Panc1 (cell line): ENCODE results near the gene PNLDC1. TPM values are rescaled to one million over a fixed set of nuclear protein-coding genes. Genes with fewer than 3 reads are reported as not detected.

Experiments used
- ATAC-seq: fragments of 200-7000 bp; cut with Tn5 transposase; 2 replicates; pipeline ENCODE4 v1.9.1; 2020; ENCODE audit warnings: mild to moderate bottlenecking, moderate library complexity
- BruUV-seq: library from RNA; stranded (reverse); fragments of 400-500 nt; replicated peaks from 2 replicates; lab custom pipeline; 2021; lab: Mats Ljungman, UMichigan
- CTCF ChIA-PET: fragments of 300-600 bp; sonication (Branson Sonifier 250); formaldehyde crosslinking; loops from one replicate; lab custom pipeline; 2022; ENCODE audit warnings: antibody characterized with exemption; lab: Charles Lee
- POLR2A ChIA-PET: fragments of 300-600 bp; sonication (Branson Sonifier 250); formaldehyde crosslinking; loops from one replicate; lab custom pipeline; 2022; ENCODE audit warnings: antibody characterized with exemption; lab: Charles Lee
- DNase-seq: peaks from one replicate; pipeline ENCODE4 v3.0.0-alpha.2; 2010; ENCODE audit warnings: low read depth, low spot score
- H3K27ac ChIP-seq: 2 replicates; pipeline ENCODE4 v1.5.1; 2011; ENCODE audit warnings: mild to moderate bottlenecking, low read length, inconsistent platforms
- H3K27me3 ChIP-seq: fragments of 200-500 bp; sonication (Bioruptor generic); 2 replicates; pipeline ENCODE4 v1.6.0; 2014; ENCODE audit warnings: low read length, inconsistent platforms; ENCODE audit not compliant: control insufficient read depth, insufficient read depth
- H3K36me3 ChIP-seq: fragments of 200-500 bp; sonication (Bioruptor generic); 2 replicates; pipeline ENCODE4 v1.5.1; 2014; ENCODE audit warnings: inconsistent platforms, mild to moderate bottlenecking, low read length, moderate library complexity; ENCODE audit not compliant: control insufficient read depth, insufficient read depth
- H3K4me1 ChIP-seq: 2 replicates; pipeline ENCODE4 v1.5.1; 2011; ENCODE audit warnings: inconsistent platforms, mild to moderate bottlenecking, low read length, moderate library complexity; ENCODE audit not compliant: control insufficient read depth, insufficient read depth
- H3K4me3 ChIP-seq, 2 experiments: 2 replicates each; pipeline ENCODE4 v1.5.1; 2011 to 2012; ENCODE audit warnings: low read depth in 2 of 2, low read length in 2 of 2, mild to moderate bottlenecking in 2 of 2, inconsistent platforms in 1 of 2, moderate library complexity in 1 of 2
- H3K9me3 ChIP-seq: fragments of 200-500 bp; sonication (Bioruptor generic); 2 replicates; pipeline ENCODE4 v1.5.1; 2014; ENCODE audit warnings: low read depth, mild to moderate bottlenecking, inconsistent platforms, low read length, moderate library complexity; ENCODE audit not compliant: control insufficient read depth, insufficient read depth
- POLR2AphosphoS5 ChIP-seq: IDR thresholded peaks from 2 replicates; pipeline ENCODE4 v1.6.1; 2012; ENCODE audit warnings: mild to moderate bottlenecking, low read depth, low read length, moderate library complexity
- SIN3A ChIP-seq: IDR thresholded peaks from 2 replicates; pipeline ENCODE4 v1.6.1; 2012; ENCODE audit warnings: low read depth, mild to moderate bottlenecking, low read length, moderate library complexity, borderline replicate concordance; ENCODE audit not compliant: insufficient read depth
- TCF7L2 ChIP-seq: IDR thresholded peaks from 2 replicates; pipeline ENCODE4 v1.6.1; 2011; ENCODE audit warnings: mild to moderate bottlenecking, low read depth, low read length, inconsistent platforms
- in situ Hi-C: cut with HindIII; loops from 2 replicates; pipeline ENCODE4 v1.10.0; 2016; ENCODE audit warnings: low sequenced_read_pairs, low pct_unique_long_range_greater_than_20kb
- intact Hi-C: fragments of 100-400 bp; cut with micrococcal nuclease; formaldehyde crosslinking; loops from one replicate; pipeline ENCODE4 v1.10.0; 2022; ENCODE audit not compliant: unreplicated experiment
- total RNA-seq: library from RNA; stranded (reverse); gene quantifications from one replicate; pipeline ENCODE4 v1.2.1, GENCODE V29; 2021; ENCODE audit not compliant: unreplicated experiment
- TF ChIP-seq, protein P1 (sequence below): fragments of 450-650 bp; IDR thresholded peaks from 2 replicates; pipeline ENCODE4 v1.5.1; 2017; ENCODE audit warnings: mild to moderate bottlenecking
- TF ChIP-seq, protein P2 (sequence below), 2 experiments: IDR thresholded peaks; 2 replicates each; pipeline ENCODE4 v1.6.1; 2011 to 2012; ENCODE audit warnings: low read depth in 2 of 2, control low read depth in 1 of 2, low read length in 1 of 2, mild to moderate bottlenecking in 1 of 2, moderate library complexity in 1 of 2; ENCODE audit not compliant: insufficient read depth in 1 of 2

The PNLDC1 gene
- total RNA-seq, 1 experiment from 2014 or later: not detected

DNA sequence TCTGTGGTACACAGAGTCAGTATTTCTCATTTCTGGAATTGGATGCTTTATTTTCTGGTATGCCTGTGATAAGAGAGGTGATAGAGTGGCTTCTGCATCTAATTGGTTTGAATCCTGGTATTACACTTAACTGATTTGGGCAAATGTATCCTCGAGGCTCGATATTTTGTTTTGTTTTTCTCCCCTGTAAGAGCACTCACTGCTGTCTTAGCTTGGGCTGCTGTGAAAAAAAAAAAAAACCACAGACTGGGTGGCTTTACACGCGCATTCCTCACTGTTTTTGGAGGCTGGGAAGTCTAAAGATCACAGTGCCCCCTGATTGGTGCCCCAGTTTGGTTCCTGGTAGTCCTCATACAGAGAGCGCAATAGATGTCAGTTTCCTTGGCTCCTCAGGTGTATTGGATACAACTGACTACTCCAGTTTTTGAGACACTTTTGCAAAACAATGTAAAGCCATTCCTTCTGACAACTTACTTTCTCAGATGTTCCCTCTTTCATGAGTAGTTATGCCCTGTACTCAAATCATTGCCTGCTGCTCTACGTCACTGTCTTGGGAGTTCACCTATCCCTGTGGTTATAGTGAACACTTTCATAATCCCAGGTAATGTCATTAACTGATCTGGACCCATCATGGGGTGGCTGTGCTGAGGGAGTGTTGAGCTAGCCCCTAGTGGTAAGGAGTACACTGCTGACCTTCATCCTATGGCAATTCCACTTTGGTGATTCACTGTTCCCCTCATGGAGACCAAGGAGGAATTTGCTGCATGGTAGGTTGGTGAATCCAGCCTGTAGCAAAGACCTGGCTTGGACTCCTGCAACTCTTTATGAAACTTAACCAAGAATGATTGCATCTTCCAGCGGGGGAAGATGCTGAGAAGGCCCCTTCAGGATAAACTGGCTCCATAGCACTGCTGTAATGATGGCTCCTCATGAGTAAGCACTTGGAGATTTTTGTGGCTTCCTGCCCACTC lies 41.8 kb upstream of the PNLDC1 start:
- TF ChIP-seq, protein P1, sequence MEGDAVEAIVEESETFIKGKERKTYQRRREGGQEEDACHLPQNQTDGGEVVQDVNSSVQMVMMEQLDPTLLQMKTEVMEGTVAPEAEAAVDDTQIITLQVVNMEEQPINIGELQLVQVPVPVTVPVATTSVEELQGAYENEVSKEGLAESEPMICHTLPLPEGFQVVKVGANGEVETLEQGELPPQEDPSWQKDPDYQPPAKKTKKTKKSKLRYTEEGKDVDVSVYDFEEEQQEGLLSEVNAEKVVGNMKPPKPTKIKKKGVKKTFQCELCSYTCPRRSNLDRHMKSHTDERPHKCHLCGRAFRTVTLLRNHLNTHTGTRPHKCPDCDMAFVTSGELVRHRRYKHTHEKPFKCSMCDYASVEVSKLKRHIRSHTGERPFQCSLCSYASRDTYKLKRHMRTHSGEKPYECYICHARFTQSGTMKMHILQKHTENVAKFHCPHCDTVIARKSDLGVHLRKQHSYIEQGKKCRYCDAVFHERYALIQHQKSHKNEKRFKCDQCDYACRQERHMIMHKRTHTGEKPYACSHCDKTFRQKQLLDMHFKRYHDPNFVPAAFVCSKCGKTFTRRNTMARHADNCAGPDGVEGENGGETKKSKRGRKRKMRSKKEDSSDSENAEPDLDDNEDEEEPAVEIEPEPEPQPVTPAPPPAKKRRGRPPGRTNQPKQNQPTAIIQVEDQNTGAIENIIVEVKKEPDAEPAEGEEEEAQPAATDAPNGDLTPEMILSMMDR: no peak; the same call in 1 of the 2 replicates
- TF ChIP-seq POLR2AphosphoS5 (no peak), SIN3A (no peak)
- TF ChIP-seq, protein P2, sequence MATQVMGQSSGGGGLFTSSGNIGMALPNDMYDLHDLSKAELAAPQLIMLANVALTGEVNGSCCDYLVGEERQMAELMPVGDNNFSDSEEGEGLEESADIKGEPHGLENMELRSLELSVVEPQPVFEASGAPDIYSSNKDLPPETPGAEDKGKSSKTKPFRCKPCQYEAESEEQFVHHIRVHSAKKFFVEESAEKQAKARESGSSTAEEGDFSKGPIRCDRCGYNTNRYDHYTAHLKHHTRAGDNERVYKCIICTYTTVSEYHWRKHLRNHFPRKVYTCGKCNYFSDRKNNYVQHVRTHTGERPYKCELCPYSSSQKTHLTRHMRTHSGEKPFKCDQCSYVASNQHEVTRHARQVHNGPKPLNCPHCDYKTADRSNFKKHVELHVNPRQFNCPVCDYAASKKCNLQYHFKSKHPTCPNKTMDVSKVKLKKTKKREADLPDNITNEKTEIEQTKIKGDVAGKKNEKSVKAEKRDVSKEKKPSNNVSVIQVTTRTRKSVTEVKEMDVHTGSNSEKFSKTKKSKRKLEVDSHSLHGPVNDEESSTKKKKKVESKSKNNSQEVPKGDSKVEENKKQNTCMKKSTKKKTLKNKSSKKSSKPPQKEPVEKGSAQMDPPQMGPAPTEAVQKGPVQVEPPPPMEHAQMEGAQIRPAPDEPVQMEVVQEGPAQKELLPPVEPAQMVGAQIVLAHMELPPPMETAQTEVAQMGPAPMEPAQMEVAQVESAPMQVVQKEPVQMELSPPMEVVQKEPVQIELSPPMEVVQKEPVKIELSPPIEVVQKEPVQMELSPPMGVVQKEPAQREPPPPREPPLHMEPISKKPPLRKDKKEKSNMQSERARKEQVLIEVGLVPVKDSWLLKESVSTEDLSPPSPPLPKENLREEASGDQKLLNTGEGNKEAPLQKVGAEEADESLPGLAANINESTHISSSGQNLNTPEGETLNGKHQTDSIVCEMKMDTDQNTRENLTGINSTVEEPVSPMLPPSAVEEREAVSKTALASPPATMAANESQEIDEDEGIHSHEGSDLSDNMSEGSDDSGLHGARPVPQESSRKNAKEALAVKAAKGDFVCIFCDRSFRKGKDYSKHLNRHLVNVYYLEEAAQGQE (IDR thresholded peaks at IDR 0.05; ENCODE audit: insufficient read depth in 1 of 2, low read depth in 2 of 2, low read length in 1 of 2): no peak
- ChIA-PET CTCF (no interaction called here), POLR2A (no interaction called here)
- DNase-seq (no peak), ATAC-seq (no peak)
- intact Hi-C loops: no loop called here
- Histone ChIP-seq H3K9me3 (no peaks in the 10 kb centered on the region), H3K4me3 (no peak overlapping the region), H3K4me1 (peaks cover 23% of the 10 kb centered on the region), H3K27ac (peak overlapping the region; percentile 24; the same call in 1 of the 2 replicates), H3K27me3 (no peaks in the 10 kb centered on the region), H3K36me3 (peaks cover 28% of the 10 kb centered on the region)
- BruUV-seq: no TSS peak
- in situ Hi-C loops: no loop called here

DNA sequence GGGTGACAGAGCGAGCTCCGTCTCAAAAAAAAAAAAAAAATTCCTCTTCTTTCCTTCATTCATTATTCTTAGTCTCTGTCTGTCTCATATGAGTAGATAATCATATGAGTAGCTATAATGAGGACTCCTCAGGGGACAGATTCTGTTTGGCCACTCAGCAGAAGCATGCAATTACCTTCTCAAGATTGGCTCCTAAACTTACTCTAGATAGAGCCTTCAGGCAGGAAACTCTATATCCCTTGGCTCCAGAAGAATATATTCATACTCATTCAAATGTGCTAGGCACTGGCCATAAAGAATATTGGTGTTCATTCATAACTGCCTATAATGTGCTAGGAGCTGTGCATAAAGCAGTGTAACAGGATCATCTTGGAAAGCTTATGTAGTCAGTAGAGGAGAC lies 40.4 kb upstream of the PNLDC1 start:
- H3K4me1 ChIP-seq: peaks cover 23% of the 10 kb centered on the region
- in situ Hi-C loops (no loop called here), intact Hi-C loops (no loop called here)
- no peak for TF ChIP-seq SIN3A
- TF ChIP-seq, protein P2 (IDR thresholded peaks at IDR 0.05; ENCODE audit: insufficient read depth in 1 of 2, low read depth in 2 of 2, low read length in 1 of 2): no peak
- TF ChIP-seq POLR2AphosphoS5: no peak
- TF ChIP-seq, protein P1: no peak
- TF ChIP-seq TCF7L2: no peak
- DNase-seq (no peak), ATAC-seq (no peak)
- ChIA-PET POLR2A (interaction anchor here (0.6 to 0.7 kb wide), 4 partner anchors 22 to 219 kb away, joined by 4 to 15 read pairs (median 8); partner anchors contain the start of gene WTAP), CTCF (no interaction called here)
- peaks cover 20% of the 10 kb centered on the region for H3K36me3 ChIP-seq
- no peak overlapping the region for H3K4me3 ChIP-seq
- no peaks in the 10 kb centered on the region for H3K9me3 ChIP-seq
- H3K27me3 ChIP-seq: no peaks in the 10 kb centered on the region
- no TSS peak for BruUV-seq
- H3K27ac ChIP-seq: peak overlapping the region; percentile 94
